CD8-positive, alpha-beta memory T cell (primary cell): ENCODE data around the gene ANKRD13B. TPM values are rescaled to one million over a fixed set of nuclear protein-coding genes. Genes with fewer than 3 reads are reported as not detected.

Experiments
- CTCF ChIA-PET: fragments of 350-600 bp; sonication (Branson Sonifier 250); formaldehyde crosslinking; loops from one replicate; lab custom pipeline; 2021; ENCODE audit warnings: antibody characterized with exemption; lab: Charles Lee
- POLR2A ChIA-PET: fragments of 350-600 bp; sonication (Branson Sonifier 250); formaldehyde crosslinking; loops from one replicate; lab custom pipeline; 2021; ENCODE audit warnings: antibody characterized with exemption; lab: Charles Lee
- DNase-seq, 5 donors: peaks; one replicate each; pipeline versions ENCODE4 v3.0.0 to v3.0.0-alpha.2; 2020 to 2022; ENCODE audit warnings: mixed read lengths in 1 of 5
- H3K27ac ChIP-seq: one replicate; pipeline ENCODE4 v1.7.0; 2013; ENCODE audit warnings: low read depth, mild to moderate bottlenecking, low read length, moderate library complexity
- H3K27me3 ChIP-seq: 2 replicates; pipeline ENCODE4 v1.7.0; 2013; ENCODE audit warnings: low read length, mild to moderate bottlenecking; ENCODE audit not compliant: insufficient read depth, poor library complexity, severe bottlenecking
- H3K36me3 ChIP-seq: 2 replicates; pipeline ENCODE4 v1.7.0; 2013; ENCODE audit warnings: mild to moderate bottlenecking, low read length, moderate library complexity; ENCODE audit not compliant: insufficient read depth
- H3K4me1 ChIP-seq: 2 replicates; pipeline ENCODE4 v1.7.0; 2013; ENCODE audit warnings: mild to moderate bottlenecking, low read length, moderate library complexity; ENCODE audit not compliant: insufficient read depth
- H3K4me3 ChIP-seq: 2 replicates; pipeline ENCODE4 v1.7.0; 2013; ENCODE audit warnings: mild to moderate bottlenecking, low read length
- H3K9me3 ChIP-seq: 2 replicates; pipeline ENCODE4 v1.7.0; 2013; ENCODE audit warnings: mild to moderate bottlenecking, low read length
- H3K27ac Mint-ChIP-seq, 8 donors: one replicate each; pipeline ENCODE4 v1.8.0; 2020 to 2021; ENCODE audit warnings: mixed read lengths in 8 of 8, mild to moderate bottlenecking in 6 of 8, inconsistent platforms in 3 of 8, moderate library complexity in 3 of 8
- H3K27me3 Mint-ChIP-seq, 2 donors: one replicate each; pipeline ENCODE4 v1.8.0; 2020 to 2021; ENCODE audit warnings: mixed read lengths in 2 of 2, mild to moderate bottlenecking in 1 of 2, moderate library complexity in 1 of 2
- H3K36me3 Mint-ChIP-seq, 3 donors: one replicate each; pipeline ENCODE4 v1.8.0; 2020 to 2021; ENCODE audit warnings: mixed read lengths in 3 of 3, inconsistent platforms in 1 of 3, mild to moderate bottlenecking in 1 of 3
- H3K4me1 Mint-ChIP-seq, 3 donors: one replicate each; pipeline ENCODE4 v1.8.0; 2020 to 2021; ENCODE audit warnings: mixed read lengths in 3 of 3, inconsistent platforms in 1 of 3, mild to moderate bottlenecking in 1 of 3
- H3K4me3 Mint-ChIP-seq, 7 donors: one replicate each; pipeline ENCODE4 v1.8.0; 2020 to 2021; ENCODE audit warnings: mixed read lengths in 7 of 7, mild to moderate bottlenecking in 6 of 7, moderate library complexity in 4 of 7, inconsistent platforms in 2 of 7
- H3K9me3 Mint-ChIP-seq, 5 donors: one replicate each; pipeline ENCODE4 v1.8.0; 2020 to 2022; ENCODE audit warnings: mixed read lengths in 5 of 5, mild to moderate bottlenecking in 3 of 5, moderate library complexity in 2 of 5, inconsistent platforms in 1 of 5
- polyA plus RNA-seq: library from polyadenylated mRNA; unstranded; fragments of 300-500 nt; fragmentation: Illumina TruSeq; gene quantifications from one replicate; pipeline ENCODE4 v1.2.3, GENCODE V29; 2021
- total RNA-seq, 2 experiments: library from RNA; stranded (reverse); gene quantifications; one replicate each; pipeline ENCODE4 v1.2.3, GENCODE V29; 2021

ANKRD13B gene
- total and polyA plus RNA-seq, 3 experiments from 2014 or later = 0.35 to 21.8 (median 20.8) TPM

GRCh38 chr17:29617481-29618271 lies 24.7 kb downstream of the ANKRD13B start:
- CTCF ChIA-PET = interaction anchor here (0.7 to 13.2 kb wide), 42 partner anchors 7 to 313 kb away, joined by 3 to 436 read pairs (median 6); partner anchors contain the start of genes ABHD15, ANKRD13B, GIT1 and SSH2
- peak overlapping the region; percentile 75 for H3K27ac ChIP-seq
- no peaks in the 10 kb centered on the region for H3K36me3 Mint-ChIP-seq
- no peaks in the 10 kb centered on the region for H3K36me3 ChIP-seq
- no peaks in the 10 kb centered on the region for H3K27me3 Mint-ChIP-seq
- H3K4me1 Mint-ChIP-seq = peaks cover 38 to 59% (median 42%) of the 10 kb centered on the region in 3 donors
- peak overlapping the region; percentile 91 to 97 (median 93) for H3K4me3 Mint-ChIP-seq
- peak overlapping the region; percentile 72 for H3K4me3 ChIP-seq
- H3K27me3 ChIP-seq = no peaks in the 10 kb centered on the region
- POLR2A ChIA-PET = interaction anchor here (0.8 to 3.9 kb wide), 17 partner anchors 9 to 314 kb away, joined by 3 to 20 read pairs (median 9); partner anchors contain the start of genes ABHD15, ANKRD13B and SSH2
- peak; percentile 84 to 90 (median 85) for DNase-seq
- no peaks in the 10 kb centered on the region for H3K9me3 Mint-ChIP-seq
- H3K9me3 ChIP-seq = no peaks in the 10 kb centered on the region
- H3K27ac Mint-ChIP-seq = peak overlapping the region; percentile 50 to 91 (median 75)
- peaks cover 48% of the 10 kb centered on the region for H3K4me1 ChIP-seq

GRCh38 chr17:29618272-29619065 lies 25.5 kb downstream of the ANKRD13B start:
- Mint-ChIP-seq H3K4me1 (peaks cover 45 to 67% (median 47%) of the 10 kb centered on the region in 3 donors), H3K27ac (peak overlapping the region in 4 of 8 donors; percentile 23 to 65 (median 38)), H3K27me3 (no peaks in the 10 kb centered on the region), H3K9me3 (no peaks in the 10 kb centered on the region), H3K4me3 (peak overlapping the region; percentile 8 to 93 (median 85)), H3K36me3 (no peaks in the 10 kb centered on the region)
- H3K4me1 ChIP-seq = peaks cover 56% of the 10 kb centered on the region
- POLR2A ChIA-PET = interaction anchor here (0.8 to 3.9 kb wide), 13 partner anchors 10 to 311 kb away, joined by 3 to 20 read pairs (median 11); partner anchors contain the start of genes ABHD15, ANKRD13B and SSH2
- no peaks in the 10 kb centered on the region for H3K27me3 ChIP-seq
- no peaks in the 10 kb centered on the region for H3K36me3 ChIP-seq
- H3K27ac ChIP-seq = no peak overlapping the region
- H3K4me3 ChIP-seq = no peak overlapping the region
- no peaks in the 10 kb centered on the region for H3K9me3 ChIP-seq
- CTCF ChIA-PET = interaction anchor here (0.7 to 13.2 kb wide), 31 partner anchors 8 to 312 kb away, joined by 3 to 436 read pairs (median 7); partner anchors contain the start of genes ABHD15, ANKRD13B, GIT1 and SSH2
- DNase-seq = no peak

GRCh38 chr17:29619251-29619650 lies 26.3 kb downstream of the ANKRD13B start:
- no peaks in the 10 kb centered on the region for H3K9me3 ChIP-seq
- Mint-ChIP-seq H3K36me3 (no peaks in the 10 kb centered on the region), H3K4me1 (peaks cover 42 to 68% (median 49%) of the 10 kb centered on the region in 3 donors), H3K27me3 (no peaks in the 10 kb centered on the region), H3K9me3 (no peaks in the 10 kb centered on the region), H3K27ac (peak overlapping the region in 1 of 8 donors; percentile 54), H3K4me3 (peak overlapping the region in 2 of 7 donors; percentile 68 to 93)
- DNase-seq = no peak
- ChIA-PET POLR2A (interaction anchor here (0.6 kb wide), 1 partner anchor 236 kb away, joined by 3 read pairs; no protein-coding TSS in a partner anchor), CTCF (interaction anchor here (13.2 kb wide), 1 partner anchor 43 kb away, joined by 436 read pairs; the partner anchor contains the start of genes ABHD15, GIT1 and TP53I13)
- H3K4me3 ChIP-seq = no peak overlapping the region
- no peaks in the 10 kb centered on the region for H3K36me3 ChIP-seq
- H3K27ac ChIP-seq = no peak overlapping the region
- no peaks in the 10 kb centered on the region for H3K27me3 ChIP-seq
- H3K4me1 ChIP-seq = peaks cover 54% of the 10 kb centered on the region

- DNase-seq = no peak
- POLR2A ChIA-PET = no interaction called here
- H3K4me1 ChIP-seq = peaks cover 44% of the 10 kb centered on the region
Observed at GRCh38 chr17:29620271-29620670, 27.3 kb downstream of the ANKRD13B start.

GRCh38 chr17:29620779-29621500 lies 28.0 kb downstream of the ANKRD13B start:
- Mint-ChIP-seq H3K27me3 (no peaks in the 10 kb centered on the region), H3K27ac (peak overlapping the region in 2 of 8 donors; percentile 43 to 46), H3K4me1 (peaks cover 34 to 61% (median 46%) of the 10 kb centered on the region in 3 donors), H3K36me3 (peaks cover 0 to 3% (median 2%) of the 10 kb centered on the region in 3 donors), H3K4me3 (peak overlapping the region in 6 of 7 donors; percentile 51 to 78 (median 63)), H3K9me3 (no peaks in the 10 kb centered on the region)
- no peaks in the 10 kb centered on the region for H3K36me3 ChIP-seq
- no peaks in the 10 kb centered on the region for H3K27me3 ChIP-seq
- H3K27ac ChIP-seq = no peak overlapping the region
- ChIA-PET POLR2A (no interaction called here), CTCF (interaction anchor here (1.3 to 1.4 kb wide), 2 partner anchors 8 to 310 kb away, joined by 3 read pairs; no protein-coding TSS in a partner anchor)
- DNase-seq = no peak
- H3K4me3 ChIP-seq = no peak overlapping the region
- H3K9me3 ChIP-seq = no peaks in the 10 kb centered on the region
- peaks cover 41% of the 10 kb centered on the region for H3K4me1 ChIP-seq

More at GRCh38 chr17:29620271-29620670, 27.3 kb downstream of the ANKRD13B start:
- peaks cover 35 to 67% (median 46%) of the 10 kb centered on the region in 3 donors for H3K4me1 Mint-ChIP-seq
- H3K36me3 Mint-ChIP-seq = no peaks in the 10 kb centered on the region
- CTCF ChIA-PET = no interaction called here
- H3K27ac Mint-ChIP-seq = no peak overlapping the region
- Histone ChIP-seq H3K36me3 (no peaks in the 10 kb centered on the region), H3K27me3 (no peaks in the 10 kb centered on the region), H3K9me3 (no peaks in the 10 kb centered on the region), H3K27ac (no peak overlapping the region), H3K4me3 (no peak overlapping the region)
- peak overlapping the region in 2 of 7 donors; percentile 59 to 60 for H3K4me3 Mint-ChIP-seq
- H3K9me3 Mint-ChIP-seq = no peaks in the 10 kb centered on the region
- no peaks in the 10 kb centered on the region for H3K27me3 Mint-ChIP-seq

- CTCF ChIA-PET = interaction anchor here (1.3 to 1.4 kb wide), 2 partner anchors 9 to 309 kb away, joined by 3 read pairs; no protein-coding TSS in a partner anchor
- DNase-seq = no peak
- peaks cover 29 to 56% (median 42%) of the 10 kb centered on the region in 3 donors for H3K4me1 Mint-ChIP-seq
- no peaks in the 10 kb centered on the region for H3K27me3 Mint-ChIP-seq
- peak overlapping the region; percentile 60 to 93 (median 78) for H3K4me3 Mint-ChIP-seq
- H3K27ac ChIP-seq = no peak overlapping the region
- no peaks in the 10 kb centered on the region for H3K27me3 ChIP-seq
- H3K36me3 ChIP-seq = no peaks in the 10 kb centered on the region
- H3K4me1 ChIP-seq = peaks cover 33% of the 10 kb centered on the region
- H3K4me3 ChIP-seq = no peak overlapping the region
- H3K36me3 Mint-ChIP-seq = peaks cover 0 to 6% (median 2%) of the 10 kb centered on the region in 3 donors
- H3K9me3 ChIP-seq = no peaks in the 10 kb centered on the region
- POLR2A ChIA-PET = no interaction called here
- peak overlapping the region in 3 of 8 donors; percentile 22 to 84 (median 76) for H3K27ac Mint-ChIP-seq
- no peaks in the 10 kb centered on the region for H3K9me3 Mint-ChIP-seq
Observed at GRCh38 chr17:29621751-29622194, 28.8 kb downstream of the ANKRD13B start.
